GM21360 (cell line): ENCODE measurements around the gene SLX4IP.

Source experiments
- ATAC-seq: cut with Tn5 transposase; IDR thresholded peaks from one replicate; pipeline ENCODE4 v1.9.1; 2021; ENCODE audit warnings: mild to moderate bottlenecking, moderate library complexity; ENCODE audit not compliant: unreplicated experiment

The SLX4IP gene

GRCh38 chr20:10625641-10626040 is 190.5 kb downstream of the SLX4IP start:
- no peak for ATAC-seq

- no peak for ATAC-seq
Measured at GRCh38 chr20:10626896-10627295, 191.8 kb downstream of the SLX4IP start.

GRCh38 chr20:10629946-10630650 is 195.0 kb downstream of the SLX4IP start:
- ATAC-seq = no peak

DNA sequence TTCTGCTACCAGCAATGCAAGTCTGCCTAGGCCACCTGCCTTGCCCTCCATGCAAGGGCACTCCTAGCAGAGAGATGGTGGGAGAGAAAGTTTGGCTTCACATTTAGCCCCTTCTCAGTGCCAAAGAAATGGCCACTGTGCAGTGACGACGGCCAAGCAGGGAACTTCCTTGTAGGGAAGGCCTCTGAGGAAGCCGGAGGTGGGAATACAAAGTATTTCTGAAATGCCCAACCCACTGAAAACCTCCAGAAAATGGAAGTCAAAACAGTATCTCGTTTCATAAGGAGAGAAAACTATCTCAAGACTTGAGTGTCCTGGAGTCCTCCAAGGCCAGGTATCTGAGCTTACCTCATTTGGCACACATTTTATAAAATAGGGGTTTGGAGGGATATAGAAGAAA is 196.0 kb downstream of the SLX4IP start:
- ATAC-seq = no peak

- no peak for ATAC-seq
Measured at GRCh38 chr20:10632721-10633509, 197.8 kb downstream of the SLX4IP start.

GRCh38 chr20:10633718-10634117 is 198.6 kb downstream of the SLX4IP start:
- no peak for ATAC-seq

DNA sequence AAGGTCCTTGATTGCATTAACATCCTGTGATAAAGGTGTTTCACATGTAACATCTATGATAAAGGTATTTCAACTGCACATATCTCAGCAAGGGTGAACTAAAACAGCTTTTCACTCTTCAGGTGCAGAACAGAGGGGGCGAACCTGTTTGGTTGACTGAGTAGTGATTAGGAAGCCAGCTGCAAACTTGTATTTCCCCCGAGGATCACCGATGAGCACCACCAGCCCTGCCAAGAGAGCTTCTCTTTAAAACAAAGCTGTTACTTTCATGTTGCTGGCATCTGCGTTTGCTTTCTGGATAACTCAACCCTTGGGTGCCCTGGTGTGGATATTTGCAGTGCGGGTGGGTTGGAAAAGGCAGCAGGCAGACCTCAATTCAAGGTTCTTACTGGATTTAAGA is 199.1 kb downstream of the SLX4IP start:
- no peak for ATAC-seq

GRCh38 chr20:10634683-10635411 is 199.7 kb downstream of the SLX4IP start:
- ATAC-seq = no peak

DNA sequence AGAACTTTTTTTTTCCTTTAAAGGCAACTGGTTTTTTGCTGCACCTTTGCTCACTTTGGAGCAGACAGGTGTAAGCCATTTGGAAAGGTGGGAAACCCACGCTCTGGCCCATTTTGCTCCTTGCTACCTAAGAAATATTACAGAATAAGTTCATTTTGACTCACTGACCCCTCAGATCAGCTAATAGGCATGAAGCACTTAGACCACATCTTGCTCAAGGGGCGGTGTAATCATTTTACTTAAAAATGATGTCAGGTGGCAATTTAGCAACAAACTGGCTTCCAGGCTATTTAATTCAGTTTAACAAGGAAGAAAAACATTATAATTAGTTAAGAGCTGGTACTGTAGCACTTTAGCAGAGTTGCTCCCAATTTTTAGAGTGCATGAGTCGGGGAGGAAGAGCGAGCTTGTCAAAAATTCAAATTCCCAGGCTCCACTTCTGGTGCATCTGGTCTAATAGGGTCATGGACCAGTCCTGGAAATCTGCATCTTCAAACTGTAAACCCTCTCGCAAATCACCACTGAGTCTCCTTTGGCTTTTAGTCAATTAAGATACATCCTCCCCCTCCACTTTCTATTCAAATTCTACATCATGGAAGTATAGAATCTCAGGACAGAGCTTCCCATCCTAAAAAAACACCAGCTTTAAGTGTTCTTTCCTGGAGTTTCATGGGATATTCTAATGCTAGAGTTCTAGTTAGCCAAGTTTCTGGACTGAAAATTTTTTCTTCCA is 200.5 kb downstream of the SLX4IP start:
- no peak for ATAC-seq

- ATAC-seq = no peak
Measured at GRCh38 chr20:10636326-10636818, 201.3 kb downstream of the SLX4IP start.

GRCh38 chr20:10637031-10637559 is 202.0 kb downstream of the SLX4IP start:
- no peak for ATAC-seq

DNA sequence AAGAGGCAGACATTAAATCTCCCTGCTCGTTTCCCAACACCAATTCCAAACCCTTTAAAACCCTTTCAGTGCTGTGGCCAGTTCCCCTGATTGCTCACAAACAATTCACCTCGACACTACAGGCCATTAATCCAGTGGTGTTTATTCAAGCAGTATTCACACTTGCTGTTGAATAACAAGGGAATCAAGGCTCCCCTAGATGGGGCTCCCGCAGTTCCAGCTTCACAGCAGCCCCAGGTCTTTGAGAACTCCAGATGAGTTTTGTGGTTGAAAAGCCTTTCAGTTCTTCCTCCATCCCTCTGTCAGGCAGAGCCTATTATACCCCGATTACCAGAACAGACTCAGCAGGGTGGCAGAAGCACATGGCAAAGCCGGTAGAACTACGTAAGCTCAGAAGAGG is 202.5 kb downstream of the SLX4IP start:
- no peak for ATAC-seq

DNA sequence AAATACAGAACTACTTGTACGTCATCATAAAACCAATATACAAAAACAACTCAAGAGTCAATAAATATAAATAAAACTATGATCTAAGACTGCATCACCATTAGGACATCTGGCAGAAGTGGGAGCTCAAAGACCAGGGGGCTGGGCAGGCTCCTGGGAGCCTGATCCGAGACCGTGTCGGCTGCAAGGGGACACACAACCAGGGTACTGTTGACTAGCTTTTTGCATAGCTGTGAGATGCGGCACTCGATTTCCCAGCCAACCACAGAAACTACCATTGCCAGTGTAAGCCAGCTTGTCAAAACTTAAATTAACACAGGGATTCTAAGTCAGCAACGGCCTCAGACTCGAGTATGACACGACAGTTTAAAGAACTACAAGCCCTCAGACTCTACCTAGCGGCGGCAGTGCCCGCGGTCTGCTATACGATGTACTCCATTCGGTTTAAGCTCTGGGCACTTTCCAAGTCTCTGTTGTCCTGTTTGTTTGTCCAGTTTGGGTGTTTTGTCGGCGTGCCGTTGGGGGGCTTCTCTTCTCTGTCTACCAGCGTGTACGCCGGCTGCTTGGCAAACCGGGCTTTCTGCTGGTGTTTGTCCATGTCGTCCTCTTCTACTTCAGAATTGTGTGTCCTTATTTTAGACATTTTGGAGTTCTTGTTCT is 204.1 kb downstream of the SLX4IP start:
- no peak for ATAC-seq

- no peak for ATAC-seq
Measured at GRCh38 chr20:10639737-10640556, 204.8 kb downstream of the SLX4IP start.

GRCh38 chr20:10640897-10641296 is 205.8 kb downstream of the SLX4IP start:
- no peak for ATAC-seq

GRCh38 chr20:10641467-10641866 is 206.4 kb downstream of the SLX4IP start:
- no peak for ATAC-seq

DNA sequence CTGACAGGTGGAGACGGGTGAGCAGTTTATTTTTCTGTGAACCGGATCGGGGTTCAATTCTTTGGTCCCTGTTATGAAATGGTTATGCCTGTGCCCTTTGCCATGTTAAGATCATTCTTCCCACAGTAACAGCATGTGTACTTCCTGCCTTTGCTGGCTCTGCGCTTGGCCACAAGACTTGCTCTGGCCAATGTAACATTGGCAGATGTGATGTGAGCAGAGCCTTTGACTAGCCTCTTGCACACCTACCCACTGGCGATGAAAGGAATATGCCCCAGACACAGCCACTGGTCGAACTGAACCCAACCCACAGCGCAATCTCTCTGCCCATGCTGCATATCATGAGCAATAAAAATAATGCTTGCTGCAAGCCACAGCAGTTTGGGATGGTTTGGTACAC is 206.8 kb downstream of the SLX4IP start:
- ATAC-seq = no peak

DNA sequence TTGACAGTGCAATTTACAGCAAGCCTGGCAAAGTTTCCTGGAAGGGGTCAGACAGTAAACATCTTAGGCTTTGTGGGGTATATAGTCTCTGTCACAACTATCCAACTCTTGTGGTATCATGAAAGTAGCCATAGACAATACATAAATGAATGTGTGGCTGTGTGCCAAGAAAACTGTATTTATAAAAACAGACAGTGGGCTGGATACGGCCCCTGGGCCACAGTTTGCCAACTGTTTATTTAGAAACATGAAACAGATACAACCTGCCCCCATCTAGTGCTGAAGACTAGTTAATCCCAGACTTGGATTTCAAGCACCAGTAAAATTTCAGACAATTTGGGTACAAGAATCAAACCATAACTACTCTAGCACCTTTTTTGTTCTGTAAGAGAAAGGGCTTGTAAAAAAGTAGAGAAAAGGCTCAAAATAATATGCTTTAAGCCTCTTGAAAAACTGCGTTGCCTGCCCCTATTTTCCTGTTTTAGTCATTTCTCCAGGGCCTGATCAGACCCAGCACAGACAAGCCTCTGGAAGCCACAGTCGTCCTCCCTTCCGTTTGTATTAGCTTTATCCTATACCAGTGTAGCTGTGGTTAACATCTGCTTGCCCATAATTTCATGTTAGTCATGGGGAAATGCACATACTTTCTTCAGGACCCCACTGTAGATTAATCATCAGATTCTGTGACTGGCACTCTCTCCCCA is 207.9 kb downstream of the SLX4IP start:
- no peak for ATAC-seq

- no peak for ATAC-seq
Measured at GRCh38 chr20:10643560-10643873, 208.4 kb downstream of the SLX4IP start.
